Measurements from ENCODE around the gene HYDIN. TPM values are rescaled to one million over a fixed set of nuclear protein-coding genes. Genes with fewer than 3 reads are reported as not detected.

HYDIN gene
- total RNA-seq, 1 experiment from 2014 or later = not detected

DNA sequence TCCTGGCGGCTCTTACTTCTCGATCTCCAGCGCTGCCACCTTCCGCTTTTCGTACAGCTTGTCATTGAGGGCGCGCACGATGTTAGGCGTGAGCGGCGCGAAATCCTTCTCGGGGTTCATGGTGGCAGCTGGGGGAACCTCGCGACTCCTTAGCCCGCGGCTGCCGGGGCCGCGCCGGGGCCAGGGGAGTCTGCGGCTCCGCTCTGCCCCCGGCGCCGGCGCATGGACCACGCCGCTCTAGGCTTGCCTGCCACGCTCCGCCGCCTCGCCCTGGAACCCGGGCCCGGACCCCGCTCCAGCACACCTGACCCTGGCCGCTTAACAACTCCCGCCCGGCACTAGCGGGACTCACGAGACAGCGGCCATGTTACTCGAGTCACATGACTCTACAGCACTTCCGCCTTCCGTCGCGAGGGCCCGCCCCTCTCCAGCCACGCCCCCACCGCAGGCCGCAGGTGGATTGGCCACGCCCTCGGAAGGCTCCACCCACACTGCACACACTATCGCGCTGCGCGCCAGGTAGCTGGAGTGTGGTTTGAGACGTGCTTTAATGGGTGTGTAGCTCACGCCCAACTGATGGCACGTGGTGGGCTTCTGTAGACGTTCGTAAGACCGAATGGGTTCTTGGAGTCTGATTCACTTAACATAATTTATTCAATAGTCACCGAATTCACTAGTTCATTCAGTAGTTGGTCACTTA, 429.6 kb downstream of the HYDIN start, which contains the start of gene VAC14:
VAC14 (minus strand) TSS at position 378 of the 700 bp plus-strand sequence; CDS start at position 120, 258 bp downstream.
- H3K36me3 ChIP-seq (ENCODE audit: control insufficient read depth in 1 of 2, insufficient read depth in 2 of 2, low read length in 2 of 2) = no peaks in the 10 kb centered on the region
- peaks cover 0 to 9% of the 10 kb centered on the region in 2 experiments; a peak in 1 of 4 replicates for H3K9me3 ChIP-seq (ENCODE audit: control insufficient read depth in 1 of 2, insufficient read depth in 1 of 2, low read depth in 1 of 2, low read length in 2 of 2)
- H3K79me2 ChIP-seq (ENCODE audit: insufficient read depth, low read length) = peaks cover 48% of the 10 kb centered on the region
- ChIA-PET RAD21 (ENCODE audit: low non-redundant PET in 1 of 2, low total read pairs in 2 of 2, uncharacterized antibody in 2 of 2, unreplicated experiment in 2 of 2) (no interaction called here), CTCF (no interaction called here), POLR2A (interaction anchor here (0.8 to 1.0 kb wide), 3 partner anchors 9 to 113 kb away, joined by 3 to 7 read pairs (median 4); no protein-coding TSS in a partner anchor)
- H4K20me1 ChIP-seq (ENCODE audit: insufficient read depth) = no peaks in the 10 kb centered on the region
- H3K4me3 ChIP-seq (replicated peaks in 1 of 2; ENCODE audit: low read depth in 1 of 2, low read length in 2 of 2) = peak within 1 kb of the TSS; percentile 74 to 97
- H2AFZ ChIP-seq (ENCODE audit: low read depth, low read length, poor library complexity, severe bottlenecking) = peak within 1 kb of the TSS; percentile 66
- no peaks in the 10 kb centered on the region for H3K9me2 ChIP-seq (ENCODE audit: insufficient read depth)
- peaks cover 9 to 16% of the 10 kb centered on the region in 2 experiments for H3K4me1 ChIP-seq (ENCODE audit: control insufficient read depth in 1 of 2, insufficient read depth in 2 of 2, low read length in 2 of 2)
- DNase-seq (ENCODE audit: low read depth, low spot score) (peak; percentile 87), ATAC-seq (peak; percentile 98)
- H3K27ac ChIP-seq (ENCODE audit: low read depth, low read length) = peak within 1 kb of the TSS; percentile 57
- intact Hi-C loops (cut with micrococcal nuclease) = loop anchor here (5.0 kb wide), 1 partner anchor 556 kb away; the partner anchor contains the start of gene CALB2
- H3K27me3 ChIP-seq (ENCODE audit: insufficient read depth, low read length) = no peaks in the 10 kb centered on the region
- H3K9ac ChIP-seq (ENCODE audit: low read length) = peak within 1 kb of the TSS; percentile 87
- peak within 1 kb of the TSS; percentile 83 for H3K4me2 ChIP-seq (ENCODE audit: low read length)
- BruUV-seq (replicated peaks) = no TSS peak
- TF ChIP-seq, protein P1, sequence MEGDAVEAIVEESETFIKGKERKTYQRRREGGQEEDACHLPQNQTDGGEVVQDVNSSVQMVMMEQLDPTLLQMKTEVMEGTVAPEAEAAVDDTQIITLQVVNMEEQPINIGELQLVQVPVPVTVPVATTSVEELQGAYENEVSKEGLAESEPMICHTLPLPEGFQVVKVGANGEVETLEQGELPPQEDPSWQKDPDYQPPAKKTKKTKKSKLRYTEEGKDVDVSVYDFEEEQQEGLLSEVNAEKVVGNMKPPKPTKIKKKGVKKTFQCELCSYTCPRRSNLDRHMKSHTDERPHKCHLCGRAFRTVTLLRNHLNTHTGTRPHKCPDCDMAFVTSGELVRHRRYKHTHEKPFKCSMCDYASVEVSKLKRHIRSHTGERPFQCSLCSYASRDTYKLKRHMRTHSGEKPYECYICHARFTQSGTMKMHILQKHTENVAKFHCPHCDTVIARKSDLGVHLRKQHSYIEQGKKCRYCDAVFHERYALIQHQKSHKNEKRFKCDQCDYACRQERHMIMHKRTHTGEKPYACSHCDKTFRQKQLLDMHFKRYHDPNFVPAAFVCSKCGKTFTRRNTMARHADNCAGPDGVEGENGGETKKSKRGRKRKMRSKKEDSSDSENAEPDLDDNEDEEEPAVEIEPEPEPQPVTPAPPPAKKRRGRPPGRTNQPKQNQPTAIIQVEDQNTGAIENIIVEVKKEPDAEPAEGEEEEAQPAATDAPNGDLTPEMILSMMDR (IDR thresholded peaks at IDR 0.05 in 2 of 3, conservative IDR thresholded peaks at IDR 0.05 in 1 of 3; ENCODE audit: borderline replicate concordance in 1 of 3, insufficient read depth in 1 of 3, low read depth in 2 of 3, low read length in 2 of 3) = no peak
- TF ChIP-seq, protein P2, sequence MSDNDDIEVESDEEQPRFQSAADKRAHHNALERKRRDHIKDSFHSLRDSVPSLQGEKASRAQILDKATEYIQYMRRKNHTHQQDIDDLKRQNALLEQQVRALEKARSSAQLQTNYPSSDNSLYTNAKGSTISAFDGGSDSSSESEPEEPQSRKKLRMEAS (IDR thresholded peaks at IDR 0.05) = peak; percentile 97
- no peak; the same call in 1 of the 2 replicates for TF ChIP-seq CBX3 (IDR thresholded peaks at IDR 0.05; ENCODE audit: low read depth)
- TF ChIP-seq ELF1 (IDR thresholded peaks at IDR 0.05; ENCODE audit: borderline replicate concordance, low read depth) = peak; percentile 95
- TF ChIP-seq, protein P3, sequence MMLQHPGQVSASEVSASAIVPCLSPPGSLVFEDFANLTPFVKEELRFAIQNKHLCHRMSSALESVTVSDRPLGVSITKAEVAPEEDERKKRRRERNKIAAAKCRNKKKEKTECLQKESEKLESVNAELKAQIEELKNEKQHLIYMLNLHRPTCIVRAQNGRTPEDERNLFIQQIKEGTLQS (IDR thresholded peaks at IDR 0.05) = no peak
- no peak for TF ChIP-seq CEBPB (IDR thresholded peaks at IDR 0.05; ENCODE audit: low read depth)
- no peak for TF ChIP-seq TCF7L2 (IDR thresholded peaks at IDR 0.05; ENCODE audit: borderline replicate concordance, extremely low read depth, insufficient read depth, insufficient read length)
- no peak for TF ChIP-seq EZH2phosphoT487 (IDR thresholded peaks at IDR 0.05; ENCODE audit: borderline replicate concordance)
- TF ChIP-seq SRF (IDR thresholded peaks at IDR 0.05; ENCODE audit: low read depth) = no peak
- TF ChIP-seq FOSL1 (IDR thresholded peaks at IDR 0.05; ENCODE audit: low read depth) = no peak
- TF ChIP-seq, protein P4, sequence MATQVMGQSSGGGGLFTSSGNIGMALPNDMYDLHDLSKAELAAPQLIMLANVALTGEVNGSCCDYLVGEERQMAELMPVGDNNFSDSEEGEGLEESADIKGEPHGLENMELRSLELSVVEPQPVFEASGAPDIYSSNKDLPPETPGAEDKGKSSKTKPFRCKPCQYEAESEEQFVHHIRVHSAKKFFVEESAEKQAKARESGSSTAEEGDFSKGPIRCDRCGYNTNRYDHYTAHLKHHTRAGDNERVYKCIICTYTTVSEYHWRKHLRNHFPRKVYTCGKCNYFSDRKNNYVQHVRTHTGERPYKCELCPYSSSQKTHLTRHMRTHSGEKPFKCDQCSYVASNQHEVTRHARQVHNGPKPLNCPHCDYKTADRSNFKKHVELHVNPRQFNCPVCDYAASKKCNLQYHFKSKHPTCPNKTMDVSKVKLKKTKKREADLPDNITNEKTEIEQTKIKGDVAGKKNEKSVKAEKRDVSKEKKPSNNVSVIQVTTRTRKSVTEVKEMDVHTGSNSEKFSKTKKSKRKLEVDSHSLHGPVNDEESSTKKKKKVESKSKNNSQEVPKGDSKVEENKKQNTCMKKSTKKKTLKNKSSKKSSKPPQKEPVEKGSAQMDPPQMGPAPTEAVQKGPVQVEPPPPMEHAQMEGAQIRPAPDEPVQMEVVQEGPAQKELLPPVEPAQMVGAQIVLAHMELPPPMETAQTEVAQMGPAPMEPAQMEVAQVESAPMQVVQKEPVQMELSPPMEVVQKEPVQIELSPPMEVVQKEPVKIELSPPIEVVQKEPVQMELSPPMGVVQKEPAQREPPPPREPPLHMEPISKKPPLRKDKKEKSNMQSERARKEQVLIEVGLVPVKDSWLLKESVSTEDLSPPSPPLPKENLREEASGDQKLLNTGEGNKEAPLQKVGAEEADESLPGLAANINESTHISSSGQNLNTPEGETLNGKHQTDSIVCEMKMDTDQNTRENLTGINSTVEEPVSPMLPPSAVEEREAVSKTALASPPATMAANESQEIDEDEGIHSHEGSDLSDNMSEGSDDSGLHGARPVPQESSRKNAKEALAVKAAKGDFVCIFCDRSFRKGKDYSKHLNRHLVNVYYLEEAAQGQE (IDR thresholded peaks at IDR 0.05; ENCODE audit: low read depth) = no peak
- peak; percentile 37; the same call in 1 of the 2 replicates for TF ChIP-seq ZFX (IDR thresholded peaks at IDR 0.05)
- TF ChIP-seq SIN3A (IDR thresholded peaks at IDR 0.05; ENCODE audit: low read depth) = peak; percentile 98
- peak; percentile 94 for TF ChIP-seq POLR2AphosphoS5 (IDR thresholded peaks at IDR 0.05; ENCODE audit: low read depth, low read length)
- peak; percentile 98 for TF ChIP-seq YY1 (IDR thresholded peaks at IDR 0.05; ENCODE audit: extremely low read depth, insufficient replicate concordance, low read depth, low read length)
- no peak for TF ChIP-seq JUND (IDR thresholded peaks at IDR 0.05)
- TF ChIP-seq SP1 (IDR thresholded peaks at IDR 0.05; ENCODE audit: low read depth) = peak; percentile 85
- TF ChIP-seq RAD21 (IDR thresholded peaks at IDR 0.05; ENCODE audit: low read depth) = no peak
- peak; percentile 74 for TF ChIP-seq EGR1 (IDR thresholded peaks at IDR 0.05; ENCODE audit: low read depth)
- peak; percentile 86 for TF ChIP-seq POLR2A (IDR thresholded peaks at IDR 0.05; ENCODE audit: borderline replicate concordance, extremely low read depth, insufficient read depth, insufficient read length)
- no peak for TF ChIP-seq EZH2 (IDR thresholded peaks at IDR 0.05)
- TF ChIP-seq ZNF274 (IDR thresholded peaks at IDR 0.05; ENCODE audit: low read depth, low read length) = no peak
